ENCODE results near the gene ZXDB.

GRCh38 chrX:57565198-57565597, 26.6 kb upstream of the ZXDB start:
- no peak for TF ChIP-seq POLR2A (IDR thresholded peaks at IDR 0.05; ENCODE audit: borderline replicate concordance, extremely low read depth, insufficient read depth, insufficient read length)
- TF ChIP-seq, protein P1, sequence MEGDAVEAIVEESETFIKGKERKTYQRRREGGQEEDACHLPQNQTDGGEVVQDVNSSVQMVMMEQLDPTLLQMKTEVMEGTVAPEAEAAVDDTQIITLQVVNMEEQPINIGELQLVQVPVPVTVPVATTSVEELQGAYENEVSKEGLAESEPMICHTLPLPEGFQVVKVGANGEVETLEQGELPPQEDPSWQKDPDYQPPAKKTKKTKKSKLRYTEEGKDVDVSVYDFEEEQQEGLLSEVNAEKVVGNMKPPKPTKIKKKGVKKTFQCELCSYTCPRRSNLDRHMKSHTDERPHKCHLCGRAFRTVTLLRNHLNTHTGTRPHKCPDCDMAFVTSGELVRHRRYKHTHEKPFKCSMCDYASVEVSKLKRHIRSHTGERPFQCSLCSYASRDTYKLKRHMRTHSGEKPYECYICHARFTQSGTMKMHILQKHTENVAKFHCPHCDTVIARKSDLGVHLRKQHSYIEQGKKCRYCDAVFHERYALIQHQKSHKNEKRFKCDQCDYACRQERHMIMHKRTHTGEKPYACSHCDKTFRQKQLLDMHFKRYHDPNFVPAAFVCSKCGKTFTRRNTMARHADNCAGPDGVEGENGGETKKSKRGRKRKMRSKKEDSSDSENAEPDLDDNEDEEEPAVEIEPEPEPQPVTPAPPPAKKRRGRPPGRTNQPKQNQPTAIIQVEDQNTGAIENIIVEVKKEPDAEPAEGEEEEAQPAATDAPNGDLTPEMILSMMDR (IDR thresholded peaks at IDR 0.05 in 2 of 3, conservative IDR thresholded peaks at IDR 0.05 in 1 of 3; ENCODE audit: borderline replicate concordance in 1 of 3, insufficient read depth in 1 of 3, low read depth in 2 of 3, low read length in 2 of 3) = no peak
- no peak for TF ChIP-seq SIN3A (IDR thresholded peaks at IDR 0.05; ENCODE audit: low read depth)
- TF ChIP-seq TCF7L2 (IDR thresholded peaks at IDR 0.05; ENCODE audit: borderline replicate concordance, extremely low read depth, insufficient read depth, insufficient read length) = no peak
- no peak for TF ChIP-seq JUND (IDR thresholded peaks at IDR 0.05)
- TF ChIP-seq REST (IDR thresholded peaks at IDR 0.05; ENCODE audit: low read depth) = no peak
- TF ChIP-seq, protein P2, sequence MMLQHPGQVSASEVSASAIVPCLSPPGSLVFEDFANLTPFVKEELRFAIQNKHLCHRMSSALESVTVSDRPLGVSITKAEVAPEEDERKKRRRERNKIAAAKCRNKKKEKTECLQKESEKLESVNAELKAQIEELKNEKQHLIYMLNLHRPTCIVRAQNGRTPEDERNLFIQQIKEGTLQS (IDR thresholded peaks at IDR 0.05) = no peak
